GM13976 (cell line): ENCODE measurements around the gene KRT6B.

Experiments used
- DNase-seq: peaks from one replicate; pipeline ENCODE4 v3.0.0; 2012; ENCODE audit warnings: low spot score
- CTCF ChIP-seq: IDR thresholded peaks from 2 replicates; pipeline ENCODE4 v1.5.1; 2012; ENCODE audit warnings: borderline replicate concordance, mild to moderate bottlenecking; ENCODE audit not compliant: insufficient read depth; ENCODE audit errors: extremely low read depth, missing control alignments, control extremely low read depth
- in situ Hi-C: fragments of 300-500 bp; cut with MboI; formaldehyde crosslinking; loops from one replicate; pipeline ENCODE4 v1.12.0; 2022; ENCODE audit warnings: low sequenced_read_pairs, mixed read lengths, inconsistent platforms; ENCODE audit not compliant: unreplicated experiment

The KRT6B gene

DNA sequence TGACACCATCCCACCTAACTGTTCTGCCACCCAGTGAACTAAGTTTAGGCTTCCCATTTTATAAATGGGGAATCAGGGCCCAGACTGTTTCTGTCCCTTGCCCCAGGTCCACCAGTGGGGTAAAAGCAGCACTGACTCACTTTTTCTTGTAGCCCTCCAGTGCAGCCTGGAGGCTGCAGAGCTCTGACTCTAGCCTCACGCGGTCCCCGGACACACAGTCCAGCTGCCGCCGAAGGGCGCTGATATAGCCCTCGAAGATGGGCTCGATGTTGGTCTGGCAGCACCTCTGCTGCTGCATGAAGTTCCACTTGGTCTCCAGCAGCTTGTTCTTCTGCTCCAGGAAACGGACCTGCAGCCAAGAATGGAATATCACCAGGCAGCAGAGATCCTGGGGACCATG lies 48.4 kb downstream of the KRT6B start:
- in situ Hi-C loops: no loop called here
- no peak for TF ChIP-seq CTCF

DNA sequence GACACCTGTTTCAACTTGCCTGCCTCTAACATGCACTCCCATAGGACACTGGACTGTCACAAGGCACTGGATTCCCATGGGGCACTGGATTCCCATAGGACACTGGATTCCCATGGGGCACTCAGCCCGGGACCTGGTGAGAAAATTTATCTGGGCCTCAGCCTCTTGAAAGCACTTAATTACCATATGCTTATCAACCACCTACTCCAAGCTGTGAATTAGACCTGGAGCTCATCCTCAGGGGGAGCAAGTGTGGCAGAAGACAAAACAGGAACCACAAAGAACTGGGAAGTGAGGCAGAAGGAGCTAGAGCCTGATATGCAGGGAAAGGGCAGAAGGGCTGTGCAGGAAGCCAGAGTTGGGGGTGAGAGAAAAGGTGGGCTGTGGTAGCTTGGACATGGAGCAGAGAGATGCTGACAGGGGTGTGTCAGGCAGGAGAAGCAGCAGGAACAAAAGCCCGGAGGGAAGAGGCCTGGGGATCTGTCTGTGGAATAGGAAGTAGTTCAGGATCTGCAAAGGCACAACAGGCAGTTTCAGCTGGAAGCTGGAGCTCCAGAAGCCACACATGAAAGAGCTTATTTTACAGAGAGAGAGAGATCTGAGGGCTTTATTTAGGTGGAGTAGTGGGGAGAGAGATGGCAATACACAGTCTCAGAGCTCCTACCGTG lies 48.9 kb downstream of the KRT6B start:
- no peak for TF ChIP-seq CTCF
- in situ Hi-C loops: no loop called here
- no peak for DNase-seq

More for the DNA sequence above, 48.4 kb downstream of the KRT6B start:
- DNase-seq: no peak

- in situ Hi-C loops: no loop called here
- TF ChIP-seq CTCF: no peak
- DNase-seq: no peak
Observed at GRCh38 chr12:52402377-52402776, 49.6 kb downstream of the KRT6B start.

GRCh38 chr12:52401926-52402325 lies 50.0 kb downstream of the KRT6B start:
- in situ Hi-C loops: no loop called here
- TF ChIP-seq CTCF: no peak
- DNase-seq: no peak

- in situ Hi-C loops: no loop called here
- no peak for DNase-seq
- no peak for TF ChIP-seq CTCF
Observed at GRCh38 chr12:52401526-52401925, 50.4 kb downstream of the KRT6B start.

GRCh38 chr12:52400906-52401305 lies 51.0 kb downstream of the KRT6B start:
- no peak for TF ChIP-seq CTCF
- DNase-seq: no peak
- in situ Hi-C loops: no loop called here
